NCI-H2029 treated with DMSO at 0.1 percent for 48 hours (cell line): Measurements from ENCODE around the gene OVOL3.

Source experiments
- DNase-seq: peaks from one replicate; lab custom pipeline; 2025; lab: John Stamatoyannopoulos, UW

Gene OVOL3

DNA sequence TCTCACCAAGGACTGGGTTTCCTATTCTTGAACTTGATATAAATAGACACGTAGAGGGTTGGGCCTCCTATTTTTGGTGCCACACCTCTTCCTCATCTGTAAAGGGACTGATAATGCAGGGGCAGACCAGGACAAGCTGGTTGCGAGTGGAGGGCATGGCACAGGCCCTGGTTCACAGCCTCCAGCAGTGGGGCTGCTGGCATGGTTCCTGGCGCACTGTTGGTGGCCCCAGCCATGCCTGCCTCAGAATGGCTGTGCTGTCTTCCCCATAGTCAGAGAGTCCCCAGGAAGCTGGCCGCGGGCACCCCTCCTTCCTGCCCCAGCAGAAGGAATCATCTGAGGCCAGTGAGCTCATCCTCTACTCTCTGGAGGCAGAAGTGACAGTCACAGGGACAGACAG, 10.5 kb upstream of the OVOL3 start:
- DNase-seq: no peak

DNA sequence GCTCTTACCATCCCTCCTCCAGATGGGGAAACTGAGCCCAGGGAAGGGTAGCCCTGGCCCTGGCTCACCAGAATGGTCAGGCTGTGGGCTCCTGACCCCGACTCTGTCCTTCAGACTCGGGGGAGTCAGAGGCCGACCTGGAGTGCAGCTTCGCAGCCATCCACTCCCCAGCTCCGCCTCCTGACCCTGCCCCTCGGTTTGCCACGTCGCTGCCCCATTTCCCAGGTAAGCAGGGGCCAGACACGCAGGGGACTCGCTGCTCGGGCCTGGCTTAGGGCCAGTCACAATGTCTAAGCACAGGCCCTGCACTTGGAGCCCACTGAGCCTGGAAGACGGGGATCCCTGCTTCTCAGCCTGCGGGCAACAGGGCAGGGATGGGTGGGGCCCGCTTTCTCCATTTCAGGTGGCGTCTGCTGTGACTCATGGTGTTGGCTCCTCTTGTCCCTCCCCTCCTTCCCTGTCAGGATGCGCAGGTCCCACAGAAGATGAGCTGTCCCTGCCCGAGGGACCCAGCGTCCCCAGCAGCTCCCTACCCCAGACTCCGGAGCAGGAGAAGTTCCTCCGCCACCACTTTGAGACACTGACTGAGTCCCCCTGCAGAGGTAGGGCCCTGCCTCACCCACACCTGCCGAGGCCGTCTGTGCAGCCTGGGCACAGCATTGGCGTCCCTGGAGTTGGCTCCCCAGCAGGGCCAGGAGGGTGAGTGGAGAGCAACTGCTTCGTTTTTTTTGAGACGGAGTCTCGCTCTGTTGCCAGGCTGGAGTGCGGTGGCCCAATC, 9.2 kb upstream of the OVOL3 start:
- DNase-seq: no peak

DNA sequence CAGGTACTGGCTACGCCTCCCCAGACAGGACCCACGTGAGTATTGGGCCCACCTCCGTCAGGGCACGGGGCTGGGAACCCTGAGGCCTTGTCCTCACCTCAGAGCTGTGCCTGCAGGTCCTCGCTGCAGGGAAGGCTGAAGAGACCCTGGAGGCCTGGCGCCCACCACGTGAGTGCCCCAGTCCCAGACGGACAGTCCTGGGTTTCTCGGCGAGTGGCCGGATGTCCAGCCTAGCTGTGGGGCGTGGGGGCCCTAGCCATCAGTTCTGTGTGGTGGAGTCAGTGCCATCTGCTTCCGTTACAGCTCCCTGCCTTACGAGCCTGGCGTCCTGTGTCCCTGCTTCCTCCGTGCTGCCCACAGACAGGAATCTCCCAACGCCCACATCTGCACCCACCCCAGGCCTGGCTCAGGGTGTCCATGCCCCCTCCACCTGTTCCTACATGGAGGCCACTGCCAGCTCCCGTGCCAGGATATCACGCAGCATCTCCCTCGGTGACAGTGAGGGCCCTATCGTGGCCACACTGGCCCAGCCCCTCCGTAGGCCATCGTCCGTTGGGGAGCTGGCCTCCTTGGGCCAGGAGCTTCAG, 7.8 kb upstream of the OVOL3 start:
- no peak for DNase-seq

DNA sequence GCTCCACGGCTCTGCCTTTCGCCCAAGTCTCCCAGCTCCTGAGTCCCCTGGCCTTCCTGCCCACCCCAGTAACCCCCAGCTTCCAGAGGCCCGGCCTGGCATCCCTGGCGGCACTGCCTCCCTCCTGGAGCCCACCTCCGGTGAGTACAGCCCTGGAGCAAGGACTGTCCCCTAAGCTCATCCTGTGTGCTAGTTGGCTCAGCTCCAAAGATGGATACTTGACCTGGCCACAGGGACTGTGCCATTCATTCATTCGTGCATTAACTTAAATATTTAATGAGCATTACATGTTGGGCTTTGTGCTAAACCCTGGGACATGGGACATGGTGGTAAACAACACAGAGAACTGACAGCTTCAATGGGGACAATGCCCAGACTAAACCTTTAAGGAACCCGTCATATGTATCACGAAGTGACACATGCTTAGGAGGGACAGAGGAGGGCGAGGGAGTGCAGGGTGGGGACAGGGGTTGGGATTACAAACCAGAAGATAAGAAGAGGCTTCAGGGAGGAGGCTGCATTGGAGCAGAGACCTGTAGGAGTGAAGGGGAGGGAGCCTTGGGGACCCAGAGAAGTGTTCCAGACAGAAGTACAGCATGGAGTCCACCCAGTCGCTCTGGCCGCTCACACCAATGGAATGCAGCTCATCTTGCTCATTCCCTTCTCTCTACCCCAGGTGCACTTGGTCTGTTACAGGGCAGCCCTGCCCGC, 6.9 kb upstream of the OVOL3 start:
- DNase-seq: no peak

DNA sequence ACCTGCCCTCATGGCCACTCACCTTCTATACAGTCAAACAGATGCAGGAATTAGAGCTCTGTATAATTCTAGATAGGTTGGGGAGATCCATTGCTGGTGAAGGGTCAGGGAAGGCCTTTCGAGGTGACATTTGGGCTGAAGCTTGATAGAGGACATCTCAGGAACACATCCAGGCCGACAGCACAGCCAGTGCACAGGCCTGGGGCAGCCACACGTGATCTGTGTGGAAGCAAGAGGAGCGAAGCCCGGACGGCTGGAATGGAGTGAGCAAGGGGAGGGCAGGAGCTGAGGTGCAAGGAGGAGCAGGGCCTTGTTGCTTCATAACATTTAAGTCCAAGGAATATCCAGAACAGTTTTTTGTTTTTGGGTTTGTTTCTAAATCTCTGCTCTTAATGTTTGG, 4.5 kb upstream of the OVOL3 start:
- no peak for DNase-seq

DNA sequence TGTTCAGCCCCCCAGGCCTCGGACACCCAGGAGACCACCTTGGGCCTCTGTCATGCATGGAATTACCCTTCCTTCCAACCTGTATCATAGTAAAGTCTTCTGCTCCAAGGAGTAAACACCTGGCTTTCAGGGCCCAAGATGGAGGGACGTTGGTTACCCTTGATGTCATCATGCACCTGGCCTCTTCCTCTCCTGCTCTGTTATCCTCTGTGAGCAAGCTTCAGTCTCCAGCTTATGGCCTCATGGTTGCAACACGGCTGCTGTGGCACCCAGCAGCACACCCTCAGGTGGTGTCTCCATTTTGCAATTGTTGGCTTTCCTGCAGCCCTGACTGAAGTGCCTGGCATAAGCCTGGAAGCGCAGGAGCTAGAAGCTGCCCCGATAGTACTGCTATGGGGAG, 4.0 kb upstream of the OVOL3 start:
- no peak for DNase-seq

DNA sequence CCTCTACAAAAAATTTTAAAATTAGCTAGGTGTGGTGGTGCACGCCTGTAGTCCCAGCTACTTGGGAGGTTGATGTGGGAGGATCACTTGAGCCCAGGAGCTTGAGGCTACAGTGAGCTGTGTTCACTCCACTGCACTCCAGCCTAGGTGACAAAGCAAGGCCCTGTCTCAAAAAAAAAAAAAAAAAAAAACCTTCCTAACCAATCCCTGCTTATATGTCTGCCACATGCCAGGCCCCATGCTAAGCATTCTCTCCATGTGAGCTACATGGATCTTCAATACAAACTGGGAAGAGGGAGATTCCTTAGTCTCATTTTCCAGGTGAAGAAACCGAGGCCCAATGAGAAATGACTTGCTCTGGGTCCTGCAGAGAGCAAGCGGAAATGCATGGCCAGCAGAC, 2.3 kb upstream of the OVOL3 start:
- no peak for DNase-seq

DNA sequence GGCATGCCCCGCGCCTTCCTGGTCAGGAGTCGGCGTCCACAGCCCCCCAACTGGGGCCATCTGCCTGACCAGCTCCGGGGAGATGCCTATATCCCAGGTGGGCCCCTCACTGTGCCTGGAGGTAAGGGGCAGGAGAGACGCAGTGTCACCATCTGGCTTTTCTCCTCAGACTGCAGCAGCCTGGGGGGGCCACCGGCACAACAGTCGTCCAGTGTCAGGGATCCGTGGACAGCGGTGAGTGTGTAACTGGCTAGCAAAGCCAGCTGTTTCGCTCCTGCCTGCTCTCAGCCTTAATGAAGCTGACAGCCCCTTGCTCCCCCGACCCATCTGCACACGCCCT, 227 bp downstream of the OVOL3 start:
- no peak for DNase-seq

DNA sequence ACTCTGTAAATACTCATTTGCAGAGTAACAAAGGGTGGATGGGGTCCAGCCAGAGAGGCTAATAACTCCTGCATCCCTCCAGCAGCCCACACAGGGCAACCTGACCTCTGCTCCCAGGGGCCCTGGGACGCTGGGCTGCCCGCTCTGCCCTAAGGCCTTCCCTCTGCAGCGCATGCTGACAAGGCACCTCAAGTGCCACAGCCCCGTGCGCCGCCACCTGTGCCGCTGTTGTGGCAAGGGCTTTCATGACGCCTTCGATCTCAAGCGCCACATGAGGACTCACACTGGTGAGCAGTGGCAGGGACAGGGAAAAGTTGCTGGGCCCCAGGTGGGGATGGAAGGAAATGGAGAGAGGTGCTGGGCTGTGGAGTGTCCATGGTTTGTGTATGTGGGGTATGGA, 1.7 kb downstream of the OVOL3 start:
- DNase-seq: no peak

DNA sequence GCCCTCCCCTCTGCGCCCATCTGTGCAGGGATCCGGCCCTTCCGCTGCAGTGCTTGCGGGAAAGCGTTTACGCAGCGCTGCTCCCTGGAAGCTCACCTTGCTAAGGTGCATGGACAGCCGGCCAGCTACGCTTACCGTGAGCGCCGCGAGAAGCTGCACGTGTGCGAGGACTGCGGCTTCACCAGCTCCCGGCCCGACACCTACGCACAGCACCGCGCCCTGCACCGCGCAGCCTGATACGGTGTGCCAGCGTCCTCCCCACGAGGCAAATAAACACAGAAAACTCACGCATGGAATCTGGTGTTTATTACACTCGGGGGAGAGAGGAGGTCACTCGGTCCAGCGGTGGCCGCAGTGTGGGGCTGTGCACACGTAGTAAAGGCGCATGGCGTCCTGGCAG, 2.5 kb downstream of the OVOL3 start:
- no peak for DNase-seq

DNA sequence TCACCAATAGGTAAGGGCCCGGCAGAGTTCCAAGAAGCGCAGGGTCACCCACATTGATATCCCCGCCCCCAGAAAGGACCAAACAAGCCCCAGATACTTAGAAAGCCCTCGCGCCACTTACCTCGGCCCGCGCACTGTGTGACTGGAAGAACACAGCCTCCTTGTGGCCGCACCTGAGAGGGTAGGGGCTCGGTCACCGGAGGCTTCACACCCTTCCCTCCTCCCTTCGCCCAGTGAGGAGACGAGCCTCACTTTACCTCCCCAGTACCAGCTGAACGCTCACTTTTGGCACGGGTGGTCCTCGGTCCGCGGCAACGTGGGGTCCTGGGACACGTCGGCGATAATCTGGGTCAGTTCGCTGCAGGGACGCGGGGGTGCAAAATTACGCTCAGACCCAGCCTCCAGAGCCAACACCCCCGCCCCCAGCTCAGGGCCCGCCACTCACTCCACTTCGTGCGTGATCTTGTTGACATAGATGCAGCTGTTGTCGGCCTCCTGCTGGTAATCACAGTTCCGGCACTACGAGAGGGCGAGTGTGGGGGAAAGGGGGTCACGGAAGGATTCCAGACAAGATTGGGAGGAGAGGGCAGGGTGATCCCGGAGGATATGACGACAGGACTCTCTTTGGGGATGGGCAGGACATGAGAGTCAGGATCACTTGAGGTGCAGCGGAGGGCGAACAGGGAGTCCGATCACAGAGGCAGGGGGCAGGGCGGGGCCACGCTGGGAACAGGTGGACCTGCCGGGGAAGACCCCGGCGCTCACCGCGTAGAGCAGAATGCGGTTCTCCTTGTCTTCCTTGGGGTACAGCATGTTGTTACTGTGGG, 3.2 kb downstream of the OVOL3 start:
- DNase-seq: no peak

DNA sequence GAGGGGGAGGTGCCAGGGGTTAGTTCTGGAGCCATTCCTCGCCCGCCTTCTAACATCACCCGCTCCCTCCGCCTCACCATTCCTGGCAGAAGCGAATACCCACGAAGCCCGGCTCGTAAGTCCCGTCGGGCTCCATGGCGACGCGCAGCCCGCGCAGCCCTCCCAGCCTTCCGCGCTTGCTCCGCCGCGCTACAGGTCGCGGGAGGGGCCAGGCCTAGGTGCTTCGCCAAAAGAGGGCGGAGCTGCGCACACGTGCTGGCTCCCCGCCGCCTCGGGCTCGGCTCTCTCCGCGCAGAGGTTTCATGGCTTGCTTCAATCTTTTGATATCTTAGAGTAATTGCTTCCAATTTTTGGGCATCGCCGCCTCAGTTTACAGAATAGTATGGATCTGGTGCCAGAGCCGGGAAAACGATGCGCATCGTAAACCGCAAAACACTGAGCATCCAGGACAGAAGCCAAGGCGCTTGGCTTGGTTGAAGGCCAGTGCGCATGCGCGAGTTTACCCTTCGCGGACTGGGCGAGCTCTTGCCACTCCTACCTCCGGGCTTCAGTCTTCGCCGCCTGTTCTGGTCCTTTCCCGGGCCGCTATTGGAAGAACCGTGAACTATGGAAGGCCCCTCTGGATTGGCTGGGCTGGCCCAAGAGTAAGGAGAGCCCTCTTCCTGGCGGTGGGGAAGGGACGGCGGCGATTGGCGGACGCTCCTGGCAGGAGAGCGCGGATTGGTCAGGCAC, 3.9 kb downstream of the OVOL3 start, which contains the start of gene POLR2I:
Gene POLR2I, minus strand, starts transcription at position 155 of the 732 bp plus-strand sequence. Its CDS starts 19 bp downstream, at position 136.
- DNase-seq: peak; percentile 97

DNA sequence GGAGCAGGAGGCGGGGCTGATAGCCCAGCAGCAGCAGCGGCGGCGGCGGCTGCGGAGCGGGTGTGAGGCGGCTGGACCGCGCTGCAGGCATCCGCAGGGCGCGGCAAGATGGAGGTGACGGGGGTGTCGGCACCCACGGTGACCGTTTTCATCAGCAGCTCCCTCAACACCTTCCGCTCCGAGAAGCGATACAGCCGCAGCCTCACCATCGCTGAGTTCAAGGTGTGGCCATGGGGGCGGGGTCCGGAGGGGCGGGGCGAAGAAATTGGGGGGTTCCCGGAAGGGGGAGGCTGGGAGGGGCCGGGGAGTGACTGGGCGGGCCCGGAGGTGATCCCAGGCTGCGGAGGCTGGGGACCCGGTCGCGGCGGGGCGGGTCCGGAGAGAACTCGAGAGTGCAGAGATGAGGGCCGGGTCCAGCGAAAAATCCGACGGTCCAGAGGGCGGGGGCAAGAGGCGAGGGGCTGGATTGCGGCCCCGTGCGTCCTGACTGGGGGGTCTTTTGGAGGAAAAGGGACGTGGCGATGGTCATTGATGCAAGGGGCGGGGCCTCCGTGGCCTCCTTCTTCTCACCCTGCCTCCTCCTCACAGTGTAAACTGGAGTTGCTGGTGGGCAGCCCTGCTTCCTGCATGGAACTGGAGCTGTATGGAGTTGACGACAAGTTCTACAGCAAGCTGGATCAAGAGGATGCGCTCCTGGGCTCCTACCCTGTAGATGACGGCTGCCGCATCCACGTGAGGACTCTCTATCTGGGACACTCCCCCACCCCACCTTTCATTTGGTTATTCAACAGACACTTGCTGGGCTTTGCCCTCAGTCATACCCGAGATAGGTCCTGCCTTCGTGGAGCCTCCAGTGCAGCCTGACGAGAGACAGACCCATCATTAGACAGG, 4.8 kb downstream of the OVOL3 start, which contains the start of gene TBCB:
Gene TBCB, plus strand, starts transcription at position 16 of the 891 bp plus-strand sequence. Its CDS starts 93 bp downstream, at position 109.
- DNase-seq: no peak

DNA sequence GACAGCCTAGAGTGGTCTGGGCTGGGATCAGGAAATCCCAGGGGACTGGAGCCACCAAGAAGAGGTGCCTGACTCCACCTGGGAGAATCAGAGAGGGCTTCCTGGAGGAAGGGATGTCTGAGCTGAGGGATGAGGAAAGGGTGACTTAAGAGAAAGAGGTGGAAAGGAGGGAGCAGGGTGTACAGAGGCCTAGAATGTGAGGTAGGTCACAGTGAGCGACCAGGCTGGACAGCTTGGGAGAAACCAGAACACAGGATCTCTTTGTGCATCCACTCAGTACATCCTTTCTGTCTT, 5.3 kb downstream of the OVOL3 start:
- no peak for DNase-seq

DNA sequence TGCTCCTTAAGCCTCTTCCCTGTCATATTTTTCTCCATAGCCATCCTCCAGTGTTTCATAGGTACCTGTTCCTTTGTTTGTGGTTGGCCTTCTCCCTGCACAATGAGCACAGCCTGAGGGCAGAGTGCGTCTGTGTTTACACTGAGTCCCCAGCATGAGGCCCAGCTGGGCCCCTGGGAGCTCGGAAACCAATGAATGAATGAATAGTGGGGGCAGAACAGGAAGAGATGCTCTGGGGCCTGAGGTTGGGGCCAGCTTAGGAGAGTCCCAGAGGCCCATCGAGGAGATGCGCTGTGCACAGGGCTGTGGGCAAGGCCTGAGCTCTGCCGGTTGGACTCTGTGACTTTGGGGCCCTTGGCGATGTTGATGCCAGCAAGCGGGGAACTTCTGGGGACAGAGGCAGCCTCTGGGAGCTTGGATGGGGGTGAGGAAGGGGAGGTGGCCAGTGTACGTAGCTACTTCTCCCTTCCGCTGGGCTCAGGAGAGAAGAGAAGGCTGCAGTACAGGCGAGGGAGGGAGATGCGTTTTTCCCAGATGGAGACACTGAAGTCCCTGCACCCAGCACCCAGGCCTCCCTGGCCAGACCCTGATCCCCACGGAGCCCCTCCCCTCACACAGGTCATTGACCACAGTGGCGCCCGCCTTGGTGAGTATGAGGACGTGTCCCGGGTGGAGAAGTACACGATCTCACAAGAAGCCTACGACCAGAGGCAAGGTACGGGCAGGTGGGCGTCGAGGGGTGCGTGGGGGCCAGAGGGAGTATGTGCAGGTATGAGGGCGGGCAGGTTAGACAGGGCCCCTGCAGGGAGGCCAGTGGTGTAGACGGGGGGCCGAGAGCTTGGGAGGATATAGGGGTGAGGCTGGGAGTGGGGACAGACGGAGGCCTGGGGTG, 9.4 kb downstream of the OVOL3 start:
- DNase-seq: no peak

DNA sequence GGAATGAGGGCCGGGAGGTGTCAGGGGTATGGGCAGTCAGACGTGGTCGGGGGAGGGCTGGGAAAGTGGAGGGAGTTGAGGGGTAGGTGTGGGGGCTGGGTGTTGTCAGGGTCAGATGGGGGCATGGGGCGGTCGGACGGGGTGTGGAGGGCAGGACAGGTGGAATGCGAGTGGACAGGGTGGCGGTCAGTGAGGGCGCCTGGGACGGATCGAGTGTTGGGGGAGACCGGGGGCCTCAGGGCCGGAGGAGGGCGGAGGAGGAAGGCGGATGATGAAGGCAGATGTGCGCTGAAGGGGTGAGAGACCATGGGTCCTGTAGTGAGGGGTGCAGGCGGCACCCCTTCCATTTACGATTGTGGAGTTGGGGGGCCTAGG, 10.0 kb downstream of the OVOL3 start:
- no peak for DNase-seq

DNA sequence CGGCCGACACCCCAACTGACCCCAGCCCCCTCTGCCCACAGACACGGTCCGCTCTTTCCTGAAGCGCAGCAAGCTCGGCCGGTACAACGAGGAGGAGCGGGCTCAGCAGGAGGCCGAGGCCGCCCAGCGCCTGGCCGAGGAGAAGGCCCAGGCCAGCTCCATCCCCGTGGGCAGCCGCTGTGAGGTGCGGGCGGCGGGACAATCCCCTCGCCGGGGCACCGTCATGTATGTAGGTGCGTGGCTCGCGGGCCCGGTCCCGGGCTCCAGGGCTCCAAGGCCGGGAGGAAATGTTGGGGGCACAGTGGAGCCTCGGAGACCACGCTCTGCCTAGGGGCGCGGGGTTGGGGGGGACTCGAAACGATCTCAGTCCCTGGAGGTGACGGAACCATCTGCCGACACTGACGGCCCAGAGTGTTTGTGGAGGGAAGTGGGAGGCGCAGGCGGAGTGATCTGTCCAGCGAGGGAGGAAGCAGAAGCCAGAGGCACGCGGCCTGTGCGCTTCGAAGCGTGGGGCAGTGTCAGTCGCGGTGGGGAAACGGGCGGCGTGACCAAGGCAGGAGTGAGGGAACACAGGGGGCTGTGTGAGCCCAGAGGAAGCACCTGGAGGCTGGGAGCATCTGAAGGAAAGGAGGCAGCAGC, 10.7 kb downstream of the OVOL3 start:
- no peak for DNase-seq

DNA sequence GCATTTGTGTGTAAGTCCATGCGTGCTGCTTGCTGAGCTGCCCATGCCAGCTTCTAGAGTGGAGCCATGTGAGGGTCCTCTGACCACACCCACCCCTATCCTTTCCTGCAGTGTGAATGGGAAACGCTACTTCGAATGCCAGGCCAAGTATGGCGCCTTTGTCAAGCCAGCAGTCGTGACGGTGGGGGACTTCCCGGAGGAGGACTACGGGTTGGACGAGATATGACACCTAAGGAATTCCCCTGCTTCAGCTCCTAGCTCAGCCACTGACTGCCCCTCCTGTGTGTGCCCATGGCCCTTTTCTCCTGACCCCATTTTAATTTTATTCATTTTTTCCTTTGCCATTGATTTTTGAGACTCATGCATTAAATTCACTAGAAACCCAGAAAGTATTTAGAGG, 14.6 kb downstream of the OVOL3 start:
- DNase-seq: no peak

DNA sequence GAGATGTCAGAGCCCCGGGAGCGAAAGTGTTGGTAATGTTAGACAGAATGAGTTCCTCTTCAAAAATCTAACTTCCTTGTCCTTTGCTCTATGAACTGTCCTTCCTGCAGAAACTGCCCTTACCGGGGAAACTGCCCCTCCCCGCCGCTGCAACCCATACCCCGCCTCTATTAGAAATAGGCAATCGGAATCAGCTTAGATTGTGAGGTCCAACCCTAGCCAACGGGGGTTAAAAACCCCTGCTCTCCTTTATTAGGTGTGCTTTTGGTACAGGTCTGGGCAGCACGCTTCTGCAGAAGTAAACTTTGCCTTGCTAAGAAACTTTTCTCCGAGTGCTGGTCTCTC, 17.4 kb downstream of the OVOL3 start:
- DNase-seq: no peak
